Endothelial cell (in vitro differentiated cells): Measurements from ENCODE around the gene DDA1. TPM values are rescaled to one million over a fixed set of nuclear protein-coding genes. Genes with fewer than 3 reads are reported as not detected.

Source experiments
- DNase-seq: peaks from one replicate; pipeline ENCODE4 v3.0.0; 2021; ENCODE audit warnings: low spot score
- H3K27ac Mint-ChIP-seq: one replicate; pipeline ENCODE4 v1.8.0; 2021; ENCODE audit warnings: mixed read lengths, inconsistent platforms; ENCODE audit not compliant: unreplicated experiment
- H3K27me3 Mint-ChIP-seq: one replicate; pipeline ENCODE4 v1.8.0; 2021; ENCODE audit warnings: mild to moderate bottlenecking, moderate library complexity, mixed read lengths, inconsistent platforms; ENCODE audit not compliant: unreplicated experiment
- H3K36me3 Mint-ChIP-seq: one replicate; pipeline ENCODE4 v1.8.0; 2021; ENCODE audit warnings: mild to moderate bottlenecking, low read depth, mixed read lengths, inconsistent platforms; ENCODE audit not compliant: unreplicated experiment
- H3K4me1 Mint-ChIP-seq: one replicate; pipeline ENCODE4 v1.8.0; 2021; ENCODE audit warnings: mild to moderate bottlenecking, mixed read lengths, inconsistent platforms; ENCODE audit not compliant: unreplicated experiment
- H3K4me3 Mint-ChIP-seq: one replicate; pipeline ENCODE4 v1.8.0; 2021; ENCODE audit warnings: mild to moderate bottlenecking, mixed read lengths, inconsistent platforms; ENCODE audit not compliant: unreplicated experiment
- H3K9me3 Mint-ChIP-seq: one replicate; pipeline ENCODE4 v1.8.0; 2021; ENCODE audit warnings: mixed read lengths, inconsistent platforms; ENCODE audit not compliant: unreplicated experiment
- CTCF ChIP-seq: fragments of 200-600 bp; sonication (generic); IDR thresholded peaks from one replicate; pipeline ENCODE4 v1.5.0; 2021; ENCODE audit warnings: antibody characterized with exemption; ENCODE audit not compliant: unreplicated experiment
- total RNA-seq: library from RNA; stranded (reverse); fragmentation: NEBNext Ultra II Directional; extraction: Animal tissue kit (Norgen Biotek cat#: 25700); gene quantifications from one replicate; pipeline ENCODE4 v1.2.1, GENCODE V29; 2021; ENCODE audit not compliant: unreplicated experiment

Gene DDA1
- total RNA-seq, 1 donor from 2014 or later = 44.7 TPM

GRCh38 chr19:17263712-17264640, 45.4 kb upstream of the DDA1 start:
- peak overlapping the region; percentile 100 for H3K27ac Mint-ChIP-seq
- peak overlapping the region; percentile 92 for H3K4me3 Mint-ChIP-seq
- H3K27me3 Mint-ChIP-seq = peaks cover 19% of the 10 kb centered on the region
- H3K36me3 Mint-ChIP-seq = peaks cover 25% of the 10 kb centered on the region
- H3K9me3 Mint-ChIP-seq = no peaks in the 10 kb centered on the region
- peaks cover 37% of the 10 kb centered on the region for H3K4me1 Mint-ChIP-seq
- TF ChIP-seq CTCF = no peak
- no peak for DNase-seq

DNA sequence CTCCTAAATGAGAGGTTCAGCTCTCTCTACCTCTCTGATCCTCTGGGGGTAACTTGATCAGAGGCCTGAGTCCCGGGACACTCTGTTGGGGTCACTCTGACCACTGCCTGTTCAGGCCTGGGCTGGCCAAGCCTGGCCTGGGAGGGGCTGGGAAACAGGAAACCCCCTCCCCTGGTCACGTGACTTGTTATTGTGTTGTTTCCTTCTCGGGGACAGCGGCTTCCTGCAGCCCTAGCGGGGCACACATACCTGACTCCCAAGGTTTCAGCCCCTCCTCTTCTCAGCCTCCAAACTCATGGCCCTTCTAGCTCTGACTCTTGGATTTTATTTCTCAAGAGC, 44.8 kb upstream of the DDA1 start, which contains the start of gene USHBP1:
TSS of gene USHBP1 (minus strand) at position 105 of the 339 bp plus-strand sequence. CDS start 446 bp downstream, outside the sequence.
- Mint-ChIP-seq H3K4me1 (peaks cover 37% of the 10 kb centered on the region), H3K4me3 (peak within 1 kb of the TSS; percentile 92), H3K36me3 (peaks cover 20% of the 10 kb centered on the region), H3K27me3 (peaks cover 19% of the 10 kb centered on the region), H3K9me3 (no peaks in the 10 kb centered on the region), H3K27ac (peak within 1 kb of the TSS; percentile 100)
- no peak for TF ChIP-seq CTCF
- DNase-seq = peak; percentile 75

- Mint-ChIP-seq H3K27me3 (peaks cover 17% of the 10 kb centered on the region), H3K4me3 (no peak overlapping the region), H3K27ac (peak overlapping the region; percentile 48), H3K9me3 (no peaks in the 10 kb centered on the region), H3K4me1 (peaks cover 32% of the 10 kb centered on the region), H3K36me3 (peaks cover 11% of the 10 kb centered on the region)
- no peak for DNase-seq
- no peak for TF ChIP-seq CTCF
Observed at GRCh38 chr19:17266026-17266425, 43.3 kb upstream of the DDA1 start.

- Mint-ChIP-seq H3K4me3 (peak overlapping the region; percentile 92), H3K27me3 (peaks cover 17% of the 10 kb centered on the region), H3K36me3 (peaks cover 14% of the 10 kb centered on the region), H3K4me1 (peaks cover 31% of the 10 kb centered on the region), H3K27ac (peak overlapping the region; percentile 89), H3K9me3 (no peaks in the 10 kb centered on the region)
- TF ChIP-seq CTCF = no peak
- DNase-seq = no peak
Observed at GRCh38 chr19:17266589-17266974, 42.8 kb upstream of the DDA1 start.
